Endothelial cell of umbilical vein (primary cell): Measurements from ENCODE around the gene MAGI1. TPM values are rescaled to one million over a fixed set of nuclear protein-coding genes. Genes with fewer than 3 reads are reported as not detected.

Source experiments
- BruUV-seq: library from RNA; stranded (reverse); fragments of 400-500 nt; replicated peaks from 2 replicates; lab custom pipeline; 2021; lab: Mats Ljungman, UMichigan
- CTCF ChIA-PET: fragments of 300-600, 350-600 bp; sonication (Branson Sonifier 250); formaldehyde crosslinking; loops from one replicate; lab custom pipeline; 2021; ENCODE audit warnings: antibody characterized with exemption, inconsistent platforms; lab: Charles Lee
- POLR2A ChIA-PET: fragments of 300-600, 350-600 bp; sonication (Branson Sonifier 250); formaldehyde crosslinking; loops from one replicate; lab custom pipeline; 2021; ENCODE audit warnings: antibody characterized with exemption, inconsistent platforms; lab: Charles Lee
- DNase-seq: peaks from one replicate; pipeline ENCODE4 v3.0.0-alpha.2; 2011; ENCODE audit warnings: low read depth, low spot score
- FAIRE-seq: peaks from 2 replicates; lab custom pipeline; 2011; peaks lifted over from hg19 to GRCh38; lab: Jason Lieb, UNC
- H2AFZ ChIP-seq: 2 replicates; pipeline ENCODE4 v1.6.0; 2012; ENCODE audit warnings: low read depth, low read length, control low read depth, inconsistent platforms
- H3K27ac ChIP-seq: 2 replicates; pipeline ENCODE4 v1.5.1; 2011; ENCODE audit warnings: low read depth, mild to moderate bottlenecking, control low read depth, low read length, moderate library complexity; ENCODE audit not compliant: insufficient read depth
- H3K27me3 ChIP-seq, 2 experiments: 2 replicates each; pipeline versions ENCODE4 v1.6.0 to v1.6.1; 2011; ENCODE audit warnings: low read length in 2 of 2, mixed read lengths in 1 of 2; ENCODE audit not compliant: control insufficient read depth in 2 of 2, insufficient read depth in 2 of 2
- H3K36me3 ChIP-seq, 2 experiments: 2 replicates in 1 of 2; 3 replicates in 1 of 2; pipeline ENCODE4 v1.5.1; 2011; ENCODE audit warnings: low read length in 2 of 2, mild to moderate bottlenecking in 1 of 2, moderate library complexity in 1 of 2; ENCODE audit not compliant: control insufficient read depth in 2 of 2, insufficient read depth in 2 of 2; ENCODE audit errors: extremely low read depth in 1 of 2
- H3K4me1 ChIP-seq: 3 replicates; pipeline ENCODE4 v1.5.1; 2011; ENCODE audit warnings: mild to moderate bottlenecking, low read length; ENCODE audit not compliant: control insufficient read depth, insufficient read depth; ENCODE audit errors: extremely low read depth
- H3K4me2 ChIP-seq: 2 replicates; pipeline ENCODE4 v1.6.1; 2011; ENCODE audit warnings: low read length, control low read depth, mixed read lengths; ENCODE audit not compliant: insufficient read depth
- H3K4me3 ChIP-seq, 3 experiments: fragments of 200-600 bp in 1 of 3; sonication (generic), shearing (Covaris generic) in 1 of 3; replicated peaks in 1 of 3; 2 replicates each; pipeline ENCODE4 v1.5.1; 2011 to 2016; ENCODE audit warnings: control low read depth in 3 of 3, low read length in 3 of 3, mild to moderate bottlenecking in 2 of 3, inconsistent platforms in 1 of 3, low read depth in 1 of 3, moderate library complexity in 1 of 3; ENCODE audit not compliant: insufficient read depth in 1 of 3
- H3K79me2 ChIP-seq: 2 replicates; pipeline ENCODE4 v1.6.0; 2012; ENCODE audit warnings: low read length, inconsistent platforms; ENCODE audit not compliant: control insufficient read depth, insufficient read depth
- H3K9ac ChIP-seq: replicated peaks from 2 replicates; pipeline ENCODE3; 2011; ENCODE audit warnings: low read length, control low read depth; ENCODE audit not compliant: insufficient read depth; ENCODE audit errors: extremely low read depth
- H3K9me1 ChIP-seq: replicated peaks from 3 replicates; pipeline ENCODE4 v1.6.0; 2011; ENCODE audit warnings: mild to moderate bottlenecking, low read length; ENCODE audit not compliant: control insufficient read depth, insufficient read depth; ENCODE audit errors: extremely low read depth
- H3K9me3 ChIP-seq: replicated peaks from 2 replicates; pipeline ENCODE4 v1.5.1; 2012; ENCODE audit warnings: low read length, inconsistent platforms; ENCODE audit not compliant: control insufficient read depth, insufficient read depth
- H4K20me1 ChIP-seq: replicated peaks from 2 replicates; pipeline ENCODE3; 2011; ENCODE audit warnings: mild to moderate bottlenecking, low read length; ENCODE audit not compliant: control insufficient read depth, insufficient read depth; ENCODE audit errors: extremely low read depth
- EZH2 ChIP-seq: IDR thresholded peaks from 2 replicates; pipeline ENCODE4 v1.6.1; 2012; ENCODE audit warnings: borderline replicate concordance, low read depth, mild to moderate bottlenecking, moderate library complexity, low read length, inconsistent platforms; ENCODE audit not compliant: severe bottlenecking
- FOS ChIP-seq: IDR thresholded peaks from 2 replicates; pipeline ENCODE4 v1.6.1; 2011; ENCODE audit warnings: mild to moderate bottlenecking, low read length, moderate library complexity, borderline replicate concordance; ENCODE audit not compliant: insufficient read depth
- GATA2 ChIP-seq: IDR thresholded peaks from 2 replicates; pipeline ENCODE4 v1.7.0; 2011; ENCODE audit warnings: low read depth, mild to moderate bottlenecking, moderate library complexity, mixed read lengths, low read length; ENCODE audit not compliant: insufficient read length, insufficient read depth
- JUN ChIP-seq: IDR thresholded peaks from 2 replicates; pipeline ENCODE4 v1.6.1; 2011; ENCODE audit warnings: borderline replicate concordance, low read depth; ENCODE audit not compliant: insufficient read length, insufficient read depth
- MYC ChIP-seq: IDR thresholded peaks from one replicate; pipeline ENCODE4 v1.6.1; 2011; ENCODE audit warnings: mild to moderate bottlenecking, low read depth, low read length
- POLR2A ChIP-seq: IDR thresholded peaks from 2 replicates; pipeline ENCODE4 v1.6.1; 2012; ENCODE audit warnings: low read depth, mild to moderate bottlenecking, control low read depth, low read length
- POLR2AphosphoS5 ChIP-seq: IDR thresholded peaks from 2 replicates; pipeline ENCODE4 v1.6.1; 2012; ENCODE audit warnings: low read depth, mild to moderate bottlenecking, control low read depth, low read length, moderate library complexity; ENCODE audit not compliant: insufficient read depth
- dilution Hi-C: fragments of 300-500 bp; cut with MboI; formaldehyde crosslinking; loops from one replicate; pipeline ENCODE4 v1.15.0; 2019; ENCODE audit warnings: low sequenced_read_pairs; ENCODE audit not compliant: extremely low pct_ligation_motif_present
- intact Hi-C: fragments of 100-400 bp; cut with micrococcal nuclease; formaldehyde crosslinking; loops from one replicate; pipeline ENCODE4 v1.10.0; 2022
- polyA plus RNA-seq, 4 experiments: library from polyadenylated mRNA; depleted of rRNA in 3 of 4; stranded (reverse) in 3 of 4; unstranded in 1 of 4; fragments of >200 nt; gene quantifications; 2 replicates each; pipeline versions ENCODE4 v1.2.1 to v1.2.3, GENCODE V29; 2011 to 2012; ENCODE audit warnings: missing spikeins in 1 of 4
- total RNA-seq: library from RNA; stranded (reverse); gene quantifications from 2 replicates; pipeline ENCODE4 v1.2.3, GENCODE V29; 2021
- TF ChIP-seq, protein P1 (sequence below): IDR thresholded peaks from 2 replicates; pipeline ENCODE4 v1.6.1; 2011; ENCODE audit not compliant: insufficient read depth, insufficient read length

The MAGI1 gene
- total and polyA plus RNA-seq, 2 donors (not counting 3 experiments of a cell fraction or from before 2014, with no cell fraction given), result 10.1 to 47.9 TPM

DNA sequence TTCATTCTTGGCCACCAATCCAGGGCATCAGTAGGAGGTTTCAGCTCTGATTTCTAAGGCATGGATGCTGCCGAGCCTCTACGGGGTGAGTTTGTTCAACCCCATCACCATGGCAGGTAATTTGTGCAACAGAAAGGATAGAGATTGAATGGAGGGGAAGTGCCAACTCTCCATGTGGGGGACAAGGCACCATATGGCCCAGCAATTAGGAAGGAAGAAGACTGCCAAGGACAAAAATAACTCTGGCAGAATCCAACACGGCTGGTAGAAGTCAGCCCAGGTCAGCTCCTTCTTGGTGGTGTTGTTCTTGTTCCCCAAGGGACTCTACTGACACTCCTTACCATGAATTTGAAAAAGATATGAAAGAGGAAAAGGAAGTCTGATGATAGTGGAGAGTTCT is 503.9 kb downstream of the MAGI1 start:
- H2AFZ ChIP-seq, result no peak overlapping the region
- ChIA-PET POLR2A (no interaction called here), CTCF (interaction anchor here (0.7 to 1.6 kb wide), 4 partner anchors 13 to 138 kb away, joined by 3 to 4 read pairs (median 4); no protein-coding TSS in a partner anchor)
- peaks cover 14% of the 10 kb centered on the region for H4K20me1 ChIP-seq
- dilution Hi-C loops (no loop called here), intact Hi-C loops (no loop called here)
- H3K4me2 ChIP-seq, result no peak overlapping the region
- DNase-seq (no peak), FAIRE-seq (no peak)
- TF ChIP-seq, protein P1, sequence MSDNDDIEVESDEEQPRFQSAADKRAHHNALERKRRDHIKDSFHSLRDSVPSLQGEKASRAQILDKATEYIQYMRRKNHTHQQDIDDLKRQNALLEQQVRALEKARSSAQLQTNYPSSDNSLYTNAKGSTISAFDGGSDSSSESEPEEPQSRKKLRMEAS, result no peak
- TF ChIP-seq EZH2 (no peak), MYC (no peak), POLR2A (no peak), POLR2AphosphoS5 (no peak), FOS (no peak), GATA2 (no peak), JUN (no peak)
- BruUV-seq, result no TSS peak
- H3K9ac ChIP-seq, result no peak overlapping the region
- no peaks in the 10 kb centered on the region for H3K9me1 ChIP-seq
- H3K9me3 ChIP-seq, result no peaks in the 10 kb centered on the region
- H3K27ac ChIP-seq, result no peak overlapping the region
- no peaks in the 10 kb centered on the region for H3K4me1 ChIP-seq
- H3K36me3 ChIP-seq, result no peaks in the 10 kb centered on the region
- H3K79me2 ChIP-seq, result no peaks in the 10 kb centered on the region
- H3K27me3 ChIP-seq, result peaks cover 0 to 5% of the 10 kb centered on the region in 2 experiments
- H3K4me3 ChIP-seq, result no peak overlapping the region

DNA sequence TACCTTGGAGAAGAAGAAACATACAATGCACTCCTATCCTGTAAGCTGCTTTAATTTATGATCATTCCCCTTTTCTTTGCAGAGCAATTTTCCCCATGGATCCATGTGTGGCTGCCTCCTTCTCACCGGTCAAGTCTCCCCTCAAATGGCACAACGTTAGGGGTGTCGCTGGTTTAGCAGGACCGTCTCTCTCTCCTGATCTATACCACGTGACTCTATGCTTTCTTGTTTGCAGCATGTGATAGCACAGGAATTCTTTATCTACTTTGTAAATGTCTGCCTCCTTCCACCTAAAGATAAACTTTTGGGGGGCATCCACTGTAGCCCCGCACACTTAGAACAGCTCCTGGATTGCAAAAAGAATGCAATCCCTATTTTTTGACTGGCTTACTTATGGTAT is 506.0 kb downstream of the MAGI1 start:
- DNase-seq (no peak), FAIRE-seq (no peak)
- no peak overlapping the region for H2AFZ ChIP-seq
- H3K27me3 ChIP-seq, result peaks cover 0 to 3% of the 10 kb centered on the region in 2 experiments
- no peak overlapping the region for H3K4me2 ChIP-seq
- TF ChIP-seq POLR2AphosphoS5 (no peak), FOS (no peak), POLR2A (no peak), GATA2 (no peak), MYC (no peak)
- H3K4me1 ChIP-seq, result no peaks in the 10 kb centered on the region
- H4K20me1 ChIP-seq, result peaks cover 5% of the 10 kb centered on the region
- ChIA-PET POLR2A (no interaction called here), CTCF (no interaction called here)
- BruUV-seq, result no TSS peak
- H3K9ac ChIP-seq, result no peak overlapping the region
- no peak overlapping the region for H3K27ac ChIP-seq
- H3K9me3 ChIP-seq, result no peaks in the 10 kb centered on the region
- intact Hi-C loops, result no loop called here
- dilution Hi-C loops, result no loop called here
- no peaks in the 10 kb centered on the region for H3K79me2 ChIP-seq
- H3K36me3 ChIP-seq, result no peaks in the 10 kb centered on the region
- H3K9me1 ChIP-seq, result no peaks in the 10 kb centered on the region
- H3K4me3 ChIP-seq, result no peak overlapping the region
